ENCODE data around the gene SRA1. TPM values are rescaled to one million over a fixed set of nuclear protein-coding genes. Genes with fewer than 3 reads are reported as not detected.

SRA1 gene
- polyA plus RNA-seq, 4 donors: 22.3 to 31.8 (median 26.9) TPM

DNA sequence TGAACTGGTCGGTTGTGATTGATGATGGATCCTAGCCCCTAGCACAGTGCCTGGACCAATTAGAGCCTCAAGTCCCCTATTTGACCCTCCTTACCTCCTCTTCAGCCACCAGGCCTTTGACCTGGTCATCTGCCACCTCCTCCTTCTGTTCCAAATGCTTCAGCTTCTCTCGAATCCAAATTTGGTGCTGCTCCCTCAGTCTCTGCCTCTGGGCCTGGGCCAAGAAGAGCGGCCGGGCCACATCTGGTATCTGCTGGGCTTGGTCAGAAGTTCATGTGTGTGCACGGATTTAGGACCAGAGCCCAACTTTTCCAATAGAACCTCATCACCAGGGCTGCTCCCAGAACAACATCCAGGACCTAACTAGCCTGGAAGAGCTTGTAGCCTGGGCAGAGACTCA, 13.8 kb upstream of the SRA1 start:
- no peak for DNase-seq (ENCODE audit: low read depth in 4 of 4, low spot score in 2 of 4)

GRCh38 chr5:140570488-140570887, 13.2 kb upstream of the SRA1 start:
- DNase-seq (ENCODE audit: low read depth in 4 of 4, low spot score in 2 of 4): no peak

DNA sequence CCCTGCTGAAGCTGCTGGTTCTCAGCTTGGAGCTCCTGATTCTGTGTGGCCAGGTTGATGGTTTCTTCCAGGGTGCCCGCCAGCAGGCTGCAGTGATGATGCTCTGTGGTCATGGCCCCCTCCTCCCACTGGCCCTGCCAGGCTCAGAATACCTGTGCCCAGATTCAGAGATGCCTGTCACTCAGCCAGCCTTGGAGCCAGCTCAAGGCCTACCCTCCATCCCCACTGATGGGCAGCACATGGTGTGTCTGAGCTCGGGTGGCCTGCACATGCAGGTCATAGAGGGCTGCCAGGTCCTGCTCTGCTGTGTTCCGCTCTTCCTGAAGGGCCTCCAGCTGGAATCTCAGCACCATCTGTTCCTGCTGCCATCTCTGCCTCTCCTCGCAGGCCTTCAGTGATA, 12.8 kb upstream of the SRA1 start:
- DNase-seq (ENCODE audit: low read depth in 4 of 4, low spot score in 2 of 4): no peak

DNA sequence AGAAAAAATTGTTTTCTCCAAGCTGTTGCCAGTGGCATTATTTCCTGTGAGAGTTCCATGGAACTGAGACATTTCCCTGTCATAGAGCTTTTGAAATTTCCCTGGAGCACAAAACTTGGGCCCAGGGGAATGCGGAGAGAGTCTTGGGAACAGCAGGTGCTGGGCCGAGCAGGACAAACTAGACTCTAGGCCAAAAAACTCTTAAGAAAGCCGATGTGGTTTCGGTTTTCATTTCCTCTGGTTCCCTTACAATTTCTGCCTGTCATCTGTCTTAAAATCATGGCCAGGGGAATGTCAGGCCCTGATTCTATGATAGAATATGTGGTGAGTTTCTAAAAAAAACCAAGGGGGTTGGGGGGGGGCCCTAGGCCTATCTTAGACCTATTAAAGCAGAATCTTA, 11.9 kb upstream of the SRA1 start:
- DNase-seq (ENCODE audit: low read depth in 4 of 4, low spot score in 2 of 4): no peak

DNA sequence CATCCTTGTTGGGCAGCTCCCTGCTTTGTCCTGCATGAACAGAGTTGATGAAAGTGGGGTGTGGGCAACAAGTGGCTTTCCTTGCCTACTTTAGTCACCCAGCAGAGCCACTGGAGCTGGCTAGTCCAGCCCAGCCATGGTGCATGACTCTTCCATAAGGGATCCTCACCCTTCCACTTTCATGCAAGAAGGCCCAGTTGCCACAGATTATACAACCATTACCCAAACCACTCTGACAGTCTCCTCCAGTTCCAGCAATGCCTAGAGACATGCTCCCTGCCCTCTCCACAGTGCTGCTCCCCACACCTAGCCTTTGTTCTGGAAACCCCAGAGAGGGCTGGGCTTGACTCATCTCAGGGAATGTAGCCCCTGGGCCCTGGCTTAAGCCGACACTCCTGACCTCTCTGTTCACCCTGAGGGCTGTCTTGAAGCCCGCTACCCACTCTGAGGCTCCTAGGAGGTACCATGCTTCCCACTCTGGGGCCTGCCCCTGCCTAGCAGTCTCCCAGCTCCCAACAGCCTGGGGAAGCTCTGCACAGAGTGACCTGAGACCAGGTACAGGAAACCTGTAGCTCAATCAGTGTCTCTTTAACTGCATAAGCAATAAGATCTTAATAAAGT, 11.3 kb upstream of the SRA1 start:
- no peak for DNase-seq (ENCODE audit: low read depth in 4 of 4, low spot score in 2 of 4)

DNA sequence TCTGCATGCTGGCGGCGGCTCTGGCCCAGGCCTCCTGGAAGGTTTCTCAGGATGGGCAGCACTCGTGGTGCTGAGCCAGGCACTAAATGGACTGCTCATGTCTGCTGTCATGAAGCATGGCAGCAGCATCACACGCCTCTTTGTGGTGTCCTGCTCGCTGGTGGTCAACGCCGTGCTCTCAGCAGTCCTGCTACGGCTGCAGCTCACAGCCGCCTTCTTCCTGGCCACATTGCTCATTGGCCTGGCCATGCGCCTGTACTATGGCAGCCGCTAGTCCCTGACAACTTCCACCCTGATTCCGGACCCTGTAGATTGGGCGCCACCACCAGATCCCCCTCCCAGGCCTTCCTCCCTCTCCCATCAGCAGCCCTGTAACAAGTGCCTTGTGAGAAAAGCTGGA, 10.6 kb upstream of the SRA1 start:
- no peak for DNase-seq (ENCODE audit: low read depth in 4 of 4, low spot score in 2 of 4)

DNA sequence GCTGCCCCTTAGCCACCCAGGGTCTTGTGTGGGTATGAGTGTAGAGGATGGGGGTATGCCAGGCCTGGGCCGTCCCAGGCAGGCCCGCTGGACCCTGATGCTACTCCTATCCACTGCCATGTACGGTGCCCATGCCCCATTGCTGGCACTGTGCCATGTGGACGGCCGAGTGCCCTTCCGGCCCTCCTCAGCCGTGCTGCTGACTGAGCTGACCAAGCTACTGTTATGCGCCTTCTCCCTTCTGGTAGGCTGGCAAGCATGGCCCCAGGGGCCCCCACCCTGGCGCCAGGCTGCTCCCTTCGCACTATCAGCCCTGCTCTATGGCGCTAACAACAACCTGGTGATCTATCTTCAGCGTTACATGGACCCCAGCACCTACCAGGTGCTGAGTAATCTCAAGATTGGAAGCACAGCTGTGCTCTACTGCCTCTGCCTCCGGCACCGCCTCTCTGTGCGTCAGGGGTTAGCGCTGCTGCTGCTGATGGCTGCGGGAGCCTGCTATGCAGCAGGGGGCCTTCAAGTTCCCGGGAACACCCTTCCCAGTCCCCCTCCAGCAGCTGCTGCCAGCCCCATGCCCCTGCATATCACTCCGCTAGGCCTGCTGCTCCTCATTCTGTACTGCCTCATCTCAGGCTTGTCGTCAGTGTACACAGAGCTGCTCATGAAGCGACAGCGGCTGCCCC, 10.0 kb upstream of the SRA1 start:
- no peak for DNase-seq (ENCODE audit: low read depth in 4 of 4, low spot score in 2 of 4)

DNA sequence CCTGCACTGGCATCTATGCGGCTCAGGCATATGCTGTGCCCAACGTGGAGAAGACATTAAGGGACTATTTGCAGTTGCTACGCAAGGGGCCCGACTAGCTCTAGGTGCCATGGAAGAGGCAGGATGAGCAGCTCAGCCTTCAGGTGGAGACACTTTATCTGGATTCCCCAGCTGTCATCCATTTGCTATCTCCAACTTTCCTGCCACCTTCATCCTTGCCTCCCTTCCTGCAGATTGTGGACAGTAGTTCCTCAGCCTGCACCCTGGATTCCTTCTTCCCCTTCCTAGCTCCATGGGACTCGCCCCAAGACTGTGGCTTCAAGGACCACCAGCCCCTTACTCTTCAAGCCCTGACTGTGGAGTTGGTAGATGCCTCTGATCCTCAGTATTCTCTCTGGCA, 9.4 kb upstream of the SRA1 start:
- no peak for DNase-seq (ENCODE audit: low read depth in 4 of 4, low spot score in 2 of 4)

DNA sequence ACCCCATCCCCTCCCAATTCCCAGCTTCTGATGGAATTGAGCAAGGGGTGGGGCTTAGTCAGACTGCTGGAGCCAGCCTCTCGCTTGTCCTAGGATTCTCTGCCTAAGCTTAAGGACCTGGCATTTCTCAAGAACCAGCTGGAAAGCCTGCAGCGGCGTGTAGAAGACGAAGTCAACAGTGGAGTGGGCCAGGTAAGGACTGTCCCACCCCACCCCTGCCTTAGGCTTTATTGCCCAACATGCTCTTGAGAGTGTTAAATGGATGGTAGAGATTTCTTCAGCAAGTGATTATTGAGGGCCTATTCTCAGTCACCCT, 8.5 kb upstream of the SRA1 start:
- no peak for DNase-seq (ENCODE audit: low read depth in 4 of 4, low spot score in 2 of 4)

GRCh38 chr5:140565024-140565779, 7.9 kb upstream of the SRA1 start:
- DNase-seq (ENCODE audit: low read depth in 4 of 4, low spot score in 2 of 4): no peak

DNA sequence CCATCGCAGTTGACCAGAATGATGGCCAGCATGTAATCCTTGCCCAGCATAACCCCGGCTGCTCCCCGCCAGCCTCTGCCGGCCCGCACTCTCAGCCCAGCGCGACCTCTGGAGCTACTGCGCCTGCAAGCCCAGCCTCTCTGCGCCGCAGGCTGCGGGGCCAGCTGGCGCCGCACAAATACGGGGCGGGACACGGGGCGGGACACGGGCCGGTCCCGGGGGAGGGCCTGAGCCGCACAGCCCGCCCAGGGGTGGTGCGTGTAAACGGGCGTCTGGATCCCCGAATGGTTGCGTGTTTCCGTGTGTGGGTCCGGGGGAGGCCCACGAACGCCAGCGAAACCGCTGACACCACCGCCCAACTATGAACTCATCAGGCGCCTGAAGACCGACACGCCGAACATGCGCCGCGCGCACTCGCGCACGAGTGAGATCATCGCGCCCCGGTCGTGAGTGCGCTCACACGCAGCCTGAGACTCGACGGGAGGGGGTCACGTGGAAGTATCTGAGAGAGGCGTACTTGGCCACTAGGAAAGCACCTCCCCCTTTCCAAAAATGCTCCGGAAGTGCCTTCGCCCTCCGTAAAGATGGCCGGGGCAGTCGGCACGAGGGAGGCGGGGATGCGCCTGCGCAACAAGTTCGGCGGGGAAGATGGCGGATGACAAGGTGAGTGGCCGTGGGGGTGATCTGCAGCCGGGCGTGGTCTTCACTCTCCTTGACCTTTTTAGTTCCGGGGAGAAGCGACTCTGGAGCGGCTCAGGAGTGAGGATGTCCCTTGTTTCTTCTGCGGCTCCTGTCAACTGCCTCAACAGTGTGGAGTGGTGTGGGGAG, 7.1 kb upstream of the SRA1 start, which contains the start of the genes APBB3 and SLC35A4:
TSS of gene APBB3 (minus strand) at position 403 of the 828 bp plus-strand sequence. CDS start at position 50, 353 bp downstream.
TSS of gene SLC35A4 (plus strand) at position 633 of the 828 bp plus-strand sequence. CDS start 2,342 bp downstream, outside the sequence.
- peak; percentile 90 to 96 (median 94) for DNase-seq (ENCODE audit: low read depth in 4 of 4, low spot score in 2 of 4)

- DNase-seq (ENCODE audit: low read depth in 4 of 4, low spot score in 2 of 4): no peak
These were observed 6.3 kb upstream of the SRA1 start for GRCh38 chr5:140563596-140563995.

GRCh38 chr5:140561753-140562523, 4.7 kb upstream of the SRA1 start:
- no peak for DNase-seq (ENCODE audit: low read depth in 4 of 4, low spot score in 2 of 4)

- DNase-seq (ENCODE audit: low read depth in 4 of 4, low spot score in 2 of 4): no peak
These were observed 3.0 kb upstream of the SRA1 start for GRCh38 chr5:140560227-140560626.

DNA sequence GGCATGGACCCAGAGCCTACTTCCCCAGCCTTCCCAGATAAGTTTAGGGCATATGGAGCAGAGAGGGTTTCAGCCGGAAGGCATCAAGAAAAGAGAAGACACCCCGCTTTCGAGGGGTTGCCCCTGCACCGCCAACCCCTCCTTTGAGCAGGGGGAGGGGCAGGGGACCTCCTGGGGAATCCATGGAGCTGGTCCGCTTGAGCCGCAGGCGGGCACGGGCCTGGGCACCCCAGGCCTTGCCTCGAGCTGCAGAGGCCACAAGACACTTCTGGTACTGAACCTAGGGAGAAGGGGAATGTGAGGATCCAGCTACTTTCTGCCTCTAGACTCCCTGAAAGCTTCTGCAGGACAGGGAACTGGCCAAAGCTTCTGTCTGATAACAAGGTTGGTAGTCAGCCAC, 1.3 kb upstream of the SRA1 start:
- no peak for DNase-seq (ENCODE audit: low read depth in 4 of 4, low spot score in 2 of 4)

GRCh38 chr5:140557965-140558364, 692 bp upstream of the SRA1 start:
- DNase-seq (ENCODE audit: low read depth in 4 of 4, low spot score in 2 of 4): no peak

GRCh38 chr5:140556438-140556837, 835 bp downstream of the SRA1 start:
- no peak for DNase-seq (ENCODE audit: low read depth in 4 of 4, low spot score in 2 of 4)

DNA sequence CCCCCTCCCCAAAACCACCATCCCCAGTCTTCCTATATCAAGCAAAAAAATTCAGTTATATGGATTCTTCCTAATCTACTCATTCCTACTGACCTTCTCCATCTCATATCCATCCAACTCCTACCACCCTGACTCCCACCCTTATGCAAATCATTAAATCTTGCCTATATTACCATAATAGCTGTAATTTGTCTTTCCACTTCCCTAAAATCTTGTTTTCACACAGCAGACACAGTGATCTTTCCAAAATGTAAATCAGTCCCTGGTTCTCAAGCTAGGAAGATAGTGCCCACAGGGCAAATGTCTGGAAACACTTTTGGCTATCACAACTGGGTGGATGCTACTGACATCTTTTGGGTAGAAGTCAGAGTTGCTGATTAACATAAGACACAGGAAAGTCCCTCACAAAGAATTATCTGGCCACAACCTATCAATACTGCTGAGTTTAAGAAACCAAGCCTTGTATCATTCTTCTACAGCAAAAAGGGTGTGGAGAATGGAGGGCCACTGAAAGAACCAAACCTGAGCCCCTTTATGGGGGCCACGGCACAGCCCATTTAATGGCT, 1.4 kb downstream of the SRA1 start:
- no peak for DNase-seq (ENCODE audit: low read depth in 4 of 4, low spot score in 2 of 4)

GRCh38 chr5:140554454-140554853, 2.8 kb downstream of the SRA1 start:
- no peak for DNase-seq (ENCODE audit: low read depth in 4 of 4, low spot score in 2 of 4)

- DNase-seq (ENCODE audit: low read depth in 4 of 4, low spot score in 2 of 4): no peak
These were observed 3.6 kb downstream of the SRA1 start for GRCh38 chr5:140553657-140554056.
